GM12878 (cell line): Measurements from ENCODE around the gene POMC. TPM values are rescaled to one million over a fixed set of nuclear protein-coding genes. Genes with fewer than 3 reads are reported as not detected.
A peak's percentile ranks its signal among the peaks of the same experiment; 100 is the strongest.

Source experiments
- ATAC-seq: fragments of 200-7000 bp; cut with Tn5 transposase; 3 replicates; pipeline ENCODE4 v1.9.1; 2020; ENCODE audit warnings: mild to moderate bottlenecking, moderate library complexity
- BruUV-seq: library from RNA; stranded (reverse); fragments of 400-500 nt; replicated peaks from 2 replicates; lab custom pipeline; 2021; lab: Mats Ljungman, UMichigan
- CTCF ChIA-PET: fragments of 300-600 bp; sonication (Branson Sonifier 250); formaldehyde crosslinking; extraction: SDS; loops from one replicate; lab custom pipeline; 2021; ENCODE audit warnings: inconsistent platforms; lab: Yijun Ruan, JAX
- POLR2A ChIA-PET: fragments of 350-600 bp; formaldehyde crosslinking; extraction: SDS; loops from one replicate; lab custom pipeline; 2021; ENCODE audit warnings: inconsistent platforms; lab: Charles Lee
- RAD21 ChIA-PET: fragments of 300-600 bp; sonication (Branson Sonifier 250); formaldehyde crosslinking; loops from one replicate; lab custom pipeline; 2023; ENCODE audit warnings: antibody characterized with exemption; ENCODE audit not compliant: unreplicated experiment; lab: Charles Lee
- SMC1A ChIA-PET: fragments of 300-600 bp; sonication (Branson Sonifier 250); formaldehyde crosslinking; loops from one replicate; lab custom pipeline; 2023; ENCODE audit not compliant: unreplicated experiment, uncharacterized antibody; lab: Charles Lee
- DNase-seq: peaks from one replicate; pipeline ENCODE4 v3.0.0-alpha.2; 2011; ENCODE audit warnings: low read depth, low spot score
- FAIRE-seq: peaks from 3 replicates; lab custom pipeline; 2011; peaks lifted over from hg19 to GRCh38; lab: Jason Lieb, UNC
- H2AFZ ChIP-seq: 2 replicates; pipeline ENCODE4 v1.6.0; 2011; ENCODE audit warnings: low read depth, low read length, control low read depth; ENCODE audit not compliant: control insufficient read depth
- H3K27ac ChIP-seq: 2 replicates; pipeline ENCODE4 v1.5.1; 2011; ENCODE audit warnings: control low read depth; ENCODE audit not compliant: control insufficient read depth, insufficient read depth
- H3K27me3 ChIP-seq, 2 experiments: replicated peaks in 1 of 2; 2 replicates each; pipeline versions ENCODE4 v1.6.0 to v1.6.1; 2011; ENCODE audit warnings: low read length in 1 of 2; ENCODE audit not compliant: control insufficient read depth in 2 of 2, insufficient read depth in 2 of 2
- H3K36me3 ChIP-seq, 2 experiments: 2 replicates each; pipeline ENCODE4 v1.5.1; 2011; ENCODE audit warnings: low read length in 1 of 2; ENCODE audit not compliant: control insufficient read depth in 2 of 2, insufficient read depth in 2 of 2
- H3K4me1 ChIP-seq: 2 replicates; pipeline ENCODE4 v1.6.1; 2011; ENCODE audit warnings: mild to moderate bottlenecking, low read length, moderate library complexity, mixed read lengths; ENCODE audit not compliant: control insufficient read depth, insufficient read depth
- H3K4me2 ChIP-seq: 2 replicates; pipeline ENCODE4 v1.6.0; 2011; ENCODE audit warnings: control low read depth; ENCODE audit not compliant: control insufficient read depth, insufficient read depth
- H3K4me3 ChIP-seq: fragments of 200-600 bp; sonication (generic); 2 replicates; pipeline ENCODE4 v1.5.1; 2016
- H3K79me2 ChIP-seq: 2 replicates; pipeline ENCODE4 v1.6.0; 2011; ENCODE audit warnings: low read length; ENCODE audit not compliant: control insufficient read depth, insufficient read depth
- H3K9ac ChIP-seq: 2 replicates; pipeline ENCODE4 v1.8.0; 2011; ENCODE audit warnings: low read length, control low read depth, mixed read lengths; ENCODE audit not compliant: control insufficient read depth, insufficient read depth
- H3K9me3 ChIP-seq: replicated peaks from 3 replicates; pipeline ENCODE4 v1.5.1; 2011; ENCODE audit warnings: mild to moderate bottlenecking, low read length; ENCODE audit not compliant: control insufficient read depth, insufficient read depth
- H4K20me1 ChIP-seq: 2 replicates; pipeline ENCODE4 v1.6.0; 2011; ENCODE audit not compliant: control insufficient read depth, insufficient read depth
- ATF2 ChIP-seq: IDR thresholded peaks from 2 replicates; pipeline ENCODE4 v1.6.1; 2012; ENCODE audit warnings: low read length, inconsistent platforms
- ELK1 ChIP-seq: IDR thresholded peaks from 2 replicates; pipeline ENCODE4 v1.6.1; 2012; ENCODE audit warnings: low read depth, low read length, improper control_type of control experiment
- EZH2 ChIP-seq: IDR thresholded peaks from 2 replicates; pipeline ENCODE4 v1.6.1; 2012; ENCODE audit warnings: low read depth, mild to moderate bottlenecking, control low read depth, inconsistent platforms, low read length, borderline replicate concordance; ENCODE audit not compliant: control insufficient read depth
- MEF2B ChIP-seq: fragments of 450-650 bp; IDR thresholded peaks from 2 replicates; pipeline ENCODE4 v1.6.1; 2018; ENCODE audit warnings: mild to moderate bottlenecking, moderate library complexity; ENCODE audit not compliant: partially characterized antibody, poor library complexity, severe bottlenecking
- RELA ChIP-seq: fragments of 450-650 bp; IDR thresholded peaks from 2 replicates; pipeline ENCODE4 v1.8.0; 2014; ENCODE audit warnings: borderline replicate concordance; ENCODE audit not compliant: partially characterized antibody
- SMAD1 ChIP-seq: fragments of 450-650 bp; IDR thresholded peaks from 2 replicates; pipeline ENCODE4 v1.6.1; 2018; ENCODE audit warnings: mild to moderate bottlenecking, low read depth; ENCODE audit not compliant: partially characterized antibody
- SUPT20H ChIP-seq: IDR thresholded peaks from 2 replicates; pipeline ENCODE4 v1.6.1; 2011; ENCODE audit warnings: low read depth, mild to moderate bottlenecking, low read length, moderate library complexity, borderline replicate concordance; ENCODE audit not compliant: control insufficient read depth
- WGBS: methylation state at CpG from one replicate; pipeline ENCODE4 v1.1.6; 2016; ENCODE audit warnings: low lambda C conversion rate; ENCODE audit not compliant: insufficient replicate concordance, insufficient coverage; ENCODE audit errors: missing lambda C conversion rate; 5-methylcytosine and 5-hydroxymethylcytosine counted together
- in situ Hi-C: fragments of 300-500 bp; cut with MboI; formaldehyde crosslinking; loops from 9 replicates; pipeline ENCODE4 v1.14.3; 2018; ENCODE audit warnings: mixed read lengths
- intact Hi-C: fragments of 100-400 bp; cut with micrococcal nuclease; formaldehyde crosslinking; loops from one replicate; pipeline ENCODE4 v1.14.2; 2022; ENCODE audit not compliant: unreplicated experiment
- polyA plus RNA-seq, 11 experiments: library from polyadenylated mRNA; depleted of rRNA in 4 of 11; unstranded in 6 of 11; stranded (reverse) in 5 of 11; fragments of >200 nt; fragmentation: Nextera tagmentation in 4 of 11; fragmentation: Illumina TruSeq in 1 of 11; extraction: Ambion mirVana in 4 of 11; extraction: Trizol in 1 of 11; gene quantifications; 1 replicate in 1 of 11; 2 replicates in 10 of 11; pipeline versions ENCODE4 v1.2.1 to v1.2.3, GENCODE V29; 2011 to 2016; ENCODE audit warnings: inconsistent platforms in 2 of 11, missing spikeins in 2 of 11, low read depth in 1 of 11
- total RNA-seq, 4 experiments: library from RNA; depleted of rRNA in 3 of 4; stranded (reverse); fragments of >200 nt in 3 of 4; fragmentation: Illumina TruSeq in 1 of 4; extraction: Trizol in 1 of 4; gene quantifications; 2 replicates each; pipeline versions ENCODE4 v1.2.1 to v1.2.3, GENCODE V29; 2013 to 2021

POMC gene
- total and polyA plus RNA-seq, 10 of the 15 experiments (the other 5 are each of a cell fraction or from before 2014, with no cell fraction given), result 0.05 to 14.7 (median 6.8) TPM; not detected in 1

DNA sequence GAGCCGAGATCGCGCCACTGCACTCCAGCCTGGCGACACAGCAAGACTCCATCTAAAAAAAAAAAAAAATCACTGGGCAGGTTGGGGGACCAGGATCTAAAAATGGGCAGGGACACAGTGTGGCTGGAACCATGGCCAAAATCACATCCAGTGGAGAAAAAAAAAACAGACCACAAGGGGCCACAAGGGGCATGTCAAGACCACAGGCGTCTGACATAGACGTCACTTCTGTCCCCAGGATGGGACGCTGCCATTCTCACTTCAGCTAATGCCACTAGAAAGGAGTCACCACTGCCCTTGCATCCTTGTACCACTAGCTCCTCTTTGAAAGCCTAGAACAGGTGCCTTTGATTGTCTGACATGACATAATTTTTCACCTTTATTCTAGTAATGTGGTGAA is 2.5 kb upstream of the POMC start:
- Histone ChIP-seq H3K27ac (no peak overlapping the region), H3K4me3 (no peak overlapping the region), H3K4me1 (peaks cover 13% of the 10 kb centered on the region), H3K9me3 (no peaks in the 10 kb centered on the region), H3K79me2 (no peaks in the 10 kb centered on the region), H4K20me1 (no peaks in the 10 kb centered on the region), H3K9ac (no peak overlapping the region), H3K4me2 (no peak overlapping the region), H3K36me3 (no peaks in the 10 kb centered on the region), H2AFZ (no peak overlapping the region), H3K27me3 (peaks cover 5 to 17% of the 10 kb centered on the region in 2 experiments)
- TF ChIP-seq ATF2 (no peak), RELA (no peak), SUPT20H (no peak)
- RAD21 ChIA-PET, result interaction anchor here (1.1 kb wide), 1 partner anchor 26 kb away, joined by 5 read pairs; no protein-coding TSS in a partner anchor
- CTCF ChIA-PET, result interaction anchor here (0.6 kb wide), 1 partner anchor 778 kb away, joined by 3 read pairs; no protein-coding TSS in a partner anchor
- BruUV-seq, result no TSS peak
- in situ Hi-C loops, result no loop called here
- DNase-seq (no peak), ATAC-seq (peak; percentile 38), FAIRE-seq (no peak)
- SMC1A ChIA-PET, result interaction anchor here (0.8 to 0.9 kb wide), 2 partner anchors 16 to 395 kb away, joined by 3 read pairs; no protein-coding TSS in a partner anchor
- intact Hi-C loops, result no loop called here
- WGBS, result 57% methylated on average over 7 of the region's 7 CpGs
- POLR2A ChIA-PET, result no interaction called here

GRCh38 chr2:25169073-25169470 is 692 bp upstream of the POMC start:
- Histone ChIP-seq H3K9me3 (no peaks in the 10 kb centered on the region), H3K9ac (no peak overlapping the region), H3K4me3 (no peak overlapping the region), H2AFZ (no peak overlapping the region), H3K79me2 (no peaks in the 10 kb centered on the region), H3K4me1 (peaks cover 18% of the 10 kb centered on the region), H3K27me3 (peaks cover 5 to 14% of the 10 kb centered on the region in 2 experiments), H4K20me1 (no peaks in the 10 kb centered on the region), H3K36me3 (no peaks in the 10 kb centered on the region), H3K27ac (no peak overlapping the region), H3K4me2 (peak overlapping the region; percentile 69; the same call in 1 of the 2 replicates)
- DNase-seq, result no peak
- no TSS peak for BruUV-seq
- RAD21 ChIA-PET, result interaction anchor here (1.4 kb wide), 1 partner anchor 194 kb away, joined by 3 read pairs; no protein-coding TSS in a partner anchor
- WGBS, result 27% methylated on average over 2 of the region's 2 CpGs
- TF ChIP-seq ELK1 (no peak), EZH2 (0 out of 2 replicates have a peak, but pooled peaks have one; percentile 42), MEF2B (peak; percentile 81), SMAD1 (no peak)
- SMC1A ChIA-PET, result interaction anchor here (0.6 to 4.7 kb wide), 3 partner anchors 27 to 806 kb away, joined by 3 to 70 read pairs (median 3); no protein-coding TSS in a partner anchor
- ATAC-seq, result no peak
- POLR2A ChIA-PET, result no interaction called here
- FAIRE-seq, result no peak
- CTCF ChIA-PET, result interaction anchor here (0.9 to 2.6 kb wide), 3 partner anchors 25 to 193 kb away, joined by 4 to 15 read pairs (median 7); no protein-coding TSS in a partner anchor
- in situ Hi-C loops, result no loop called here
- intact Hi-C loops, result no loop called here
